HepG2 (cell line): Measurements from ENCODE around the gene NEU4. TPM values are rescaled to one million over a fixed set of nuclear protein-coding genes. Genes with fewer than 3 reads are reported as not detected.

Experiments
- AHR ChIP-seq: IDR thresholded peaks from 2 replicates; pipeline ENCODE4 v1.6.1; 2018; ENCODE audit warnings: missing genetic modification reagents, missing compliant biosample characterization
- CCDC6 ChIP-seq: sonication (generic); formaldehyde crosslinking; IDR thresholded peaks from 2 replicates; pipeline ENCODE4 v1.8.1; 2022; ENCODE audit warnings: mild to moderate bottlenecking, missing genetic modification reagents, moderate library complexity
- EED ChIP-seq: sonication (generic); formaldehyde crosslinking; IDR thresholded peaks from 2 replicates; pipeline ENCODE4 v1.5.0; 2020; ENCODE audit warnings: mild to moderate bottlenecking, missing genetic modification reagents
- GATAD2A ChIP-seq: IDR thresholded peaks from 2 replicates; pipeline ENCODE4 v1.6.1; 2016
- HDAC1 ChIP-seq: sonication (generic); formaldehyde crosslinking; IDR thresholded peaks from 2 replicates; pipeline ENCODE4 v1.5.1; 2020; ENCODE audit warnings: mild to moderate bottlenecking, missing genetic modification reagents
- HMGA1 ChIP-seq: sonication (generic); formaldehyde crosslinking; conservative IDR thresholded peaks from 2 replicates; pipeline ENCODE4 v1.4.0; 2020; ENCODE audit warnings: missing genetic modification reagents
- MED13 ChIP-seq: sonication (generic); formaldehyde crosslinking; IDR thresholded peaks from 2 replicates; pipeline ENCODE4 v1.5.0; 2020; ENCODE audit warnings: missing genetic modification reagents
- NR2C2 ChIP-seq: sonication (generic); formaldehyde crosslinking; IDR thresholded peaks from 2 replicates; pipeline ENCODE4 v1.4.0; 2020; ENCODE audit warnings: missing genetic modification reagents, mild to moderate bottlenecking, moderate library complexity, borderline replicate concordance
- NR2F6 ChIP-seq, 2 experiments: IDR thresholded peaks; 2 replicates each; pipeline ENCODE4 v1.6.1; 2016; ENCODE audit warnings: antibody characterized with exemption in 1 of 2, mild to moderate bottlenecking in 1 of 2
- RBM39 ChIP-seq: fragments of 200-400 bp; formaldehyde crosslinking; IDR thresholded peaks from one replicate; pipeline ENCODE4 v1.6.1; 2018; ENCODE audit warnings: antibody characterized with exemption, mild to moderate bottlenecking, low read depth, low read length; ENCODE audit not compliant: poor library complexity, severe bottlenecking
- RXRA ChIP-seq: sonication (generic); formaldehyde crosslinking; IDR thresholded peaks from 2 replicates; pipeline ENCODE4 v1.5.1; 2020; ENCODE audit warnings: missing genetic modification reagents
- SOX13 ChIP-seq, 3 experiments: fragments of 450-650 bp in 1 of 3; sonication (generic) in 1 of 3; formaldehyde crosslinking in 1 of 3; IDR thresholded peaks in 2 of 3; conservative IDR thresholded peaks in 1 of 3; 2 replicates each; pipeline versions ENCODE4 v1.5.0 to v1.6.1; 2016 to 2020; ENCODE audit warnings: antibody characterized with exemption in 1 of 3, mild to moderate bottlenecking in 1 of 3, missing compliant biosample characterization in 1 of 3, missing genetic modification reagents in 1 of 3, moderate library complexity in 1 of 3
- ZNF652 ChIP-seq: IDR thresholded peaks from 2 replicates; pipeline ENCODE4 v1.6.1; 2016; ENCODE audit warnings: low read depth, borderline replicate concordance
- ZNF816 ChIP-seq: sonication (generic); formaldehyde crosslinking; IDR thresholded peaks from 2 replicates; pipeline ENCODE4 v1.8.0; 2022; ENCODE audit warnings: missing genetic modification reagents, mild to moderate bottlenecking, borderline replicate concordance
- ZNF839 ChIP-seq: sonication (generic); formaldehyde crosslinking; IDR thresholded peaks from 2 replicates; pipeline ENCODE4 v1.4.0; 2020; ENCODE audit warnings: missing genetic modification reagents, mild to moderate bottlenecking, borderline replicate concordance
- polyA plus RNA-seq, 8 experiments: library from polyadenylated mRNA; depleted of rRNA in 3 of 8; stranded (reverse) in 7 of 8; unstranded in 1 of 8; fragments of >200 nt; fragmentation: Illumina TruSeq in 4 of 8; extraction: Trizol in 4 of 8; gene quantifications; 2 replicates each; pipeline versions ENCODE4 v1.2.1 to v1.2.3, GENCODE V29; 2011 to 2016; ENCODE audit warnings: low read depth in 4 of 8, missing spikeins in 1 of 8, mixed read lengths in 1 of 8; ENCODE audit not compliant: insufficient read depth in 1 of 8
- total RNA-seq, 5 experiments: library from RNA; depleted of rRNA; stranded (reverse); fragments of >200 nt; fragmentation: Illumina TruSeq; extraction: Trizol; gene quantifications; 2 replicates each; pipeline ENCODE4 v1.2.3, GENCODE V29; 2016; ENCODE audit warnings: low read depth in 1 of 5
- TF ChIP-seq, protein P1 (sequence below): sonication (generic); formaldehyde crosslinking; IDR thresholded peaks from 2 replicates; pipeline ENCODE4 v1.5.1; 2020; ENCODE audit warnings: mild to moderate bottlenecking, moderate library complexity, missing genetic modification reagents
- TF ChIP-seq, protein P2 (sequence below): sonication (generic); formaldehyde crosslinking; IDR thresholded peaks from 2 replicates; pipeline ENCODE4 v1.4.0; 2020; ENCODE audit warnings: missing genetic modification reagents, mild to moderate bottlenecking, borderline replicate concordance
- TF ChIP-seq, protein P3 (sequence below): sonication (generic); formaldehyde crosslinking; IDR thresholded peaks from 2 replicates; pipeline ENCODE4 v1.8.0; 2022; ENCODE audit warnings: missing genetic modification reagents, mild to moderate bottlenecking, moderate library complexity, borderline replicate concordance
- TF ChIP-seq, protein P4 (sequence below): IDR thresholded peaks from 2 replicates; pipeline ENCODE4 v1.6.1; 2016

The NEU4 gene
- total and polyA plus RNA-seq, 2 of the 13 experiments (the other 11 are each of a cell fraction or from before 2014, with no cell fraction given): 53.5 to 107 TPM

DNA sequence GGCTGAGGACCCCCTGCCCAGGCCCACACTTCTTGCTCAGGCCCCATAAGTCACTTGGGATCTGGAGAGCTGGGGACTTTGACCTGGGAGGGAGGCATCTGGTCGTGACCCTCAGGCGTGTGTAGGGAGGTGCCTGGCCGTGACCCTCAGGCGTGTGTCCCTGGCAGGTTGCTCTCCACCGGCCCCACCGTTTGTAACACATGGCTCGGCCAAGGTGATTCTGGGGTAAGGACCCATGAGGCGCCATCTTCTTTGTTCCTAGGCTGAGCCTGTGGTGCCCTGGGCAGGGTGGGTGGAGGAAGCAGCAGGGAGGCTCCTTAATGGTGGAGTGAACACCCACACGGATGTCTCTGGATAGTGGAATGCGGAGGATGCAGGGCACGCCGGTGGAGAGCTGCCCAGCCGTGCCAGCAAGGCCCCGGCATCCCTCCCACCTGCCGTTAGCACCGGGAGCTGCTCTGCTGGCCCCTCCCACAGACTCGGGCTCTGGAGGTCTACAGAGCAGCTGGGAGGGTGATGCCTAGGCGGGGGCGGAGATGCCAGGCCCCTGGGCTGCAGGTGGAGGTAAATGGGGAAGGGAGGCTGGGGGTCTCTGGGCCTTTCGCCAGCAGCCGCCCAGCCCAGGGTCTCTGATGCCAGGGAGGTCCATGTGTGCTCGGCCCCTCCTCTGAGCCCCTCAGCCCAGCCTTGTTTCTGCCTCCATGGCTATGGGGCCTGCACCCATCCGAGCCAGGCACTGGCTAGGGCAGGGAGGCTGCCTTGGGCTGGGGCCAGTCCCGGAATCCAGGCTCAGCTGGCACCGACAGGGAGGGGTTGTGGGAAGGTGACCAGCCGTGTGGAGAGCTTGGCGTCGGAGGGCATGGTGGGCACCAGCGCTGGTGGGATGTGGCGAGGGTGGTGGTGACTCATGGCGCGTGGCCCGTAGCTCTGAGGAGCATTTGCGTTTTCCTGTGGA, 33.5 kb upstream of the NEU4 start (continued):
- TF ChIP-seq, protein P1, sequence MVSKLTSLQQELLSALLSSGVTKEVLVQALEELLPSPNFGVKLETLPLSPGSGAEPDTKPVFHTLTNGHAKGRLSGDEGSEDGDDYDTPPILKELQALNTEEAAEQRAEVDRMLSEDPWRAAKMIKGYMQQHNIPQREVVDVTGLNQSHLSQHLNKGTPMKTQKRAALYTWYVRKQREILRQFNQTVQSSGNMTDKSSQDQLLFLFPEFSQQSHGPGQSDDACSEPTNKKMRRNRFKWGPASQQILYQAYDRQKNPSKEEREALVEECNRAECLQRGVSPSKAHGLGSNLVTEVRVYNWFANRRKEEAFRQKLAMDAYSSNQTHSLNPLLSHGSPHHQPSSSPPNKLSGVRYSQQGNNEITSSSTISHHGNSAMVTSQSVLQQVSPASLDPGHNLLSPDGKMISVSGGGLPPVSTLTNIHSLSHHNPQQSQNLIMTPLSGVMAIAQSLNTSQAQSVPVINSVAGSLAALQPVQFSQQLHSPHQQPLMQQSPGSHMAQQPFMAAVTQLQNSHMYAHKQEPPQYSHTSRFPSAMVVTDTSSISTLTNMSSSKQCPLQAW (CRISPR knock-in tag): 0 out of 2 replicates have a peak, but pooled peaks have one; percentile 45
- TF ChIP-seq SOX13 (IDR thresholded peaks at IDR 0.05): no peak
- peak in 1 of 2 experiments; percentile 39; a peak in 1 of 4 replicates for TF ChIP-seq SOX13 (CRISPR knock-in tag; conservative IDR thresholded peaks at IDR 0.05 in 1 of 2, IDR thresholded peaks at IDR 0.05 in 1 of 2)
- peak; percentile 81 for TF ChIP-seq NR2F6 (IDR thresholded peaks at IDR 0.05)
- no peak; the same call in 1 of the 2 replicates for TF ChIP-seq NR2F6 (CRISPR knock-in tag; IDR thresholded peaks at IDR 0.05)
- peak; percentile 72 for TF ChIP-seq EED (CRISPR knock-in tag)
- TF ChIP-seq, protein P2, sequence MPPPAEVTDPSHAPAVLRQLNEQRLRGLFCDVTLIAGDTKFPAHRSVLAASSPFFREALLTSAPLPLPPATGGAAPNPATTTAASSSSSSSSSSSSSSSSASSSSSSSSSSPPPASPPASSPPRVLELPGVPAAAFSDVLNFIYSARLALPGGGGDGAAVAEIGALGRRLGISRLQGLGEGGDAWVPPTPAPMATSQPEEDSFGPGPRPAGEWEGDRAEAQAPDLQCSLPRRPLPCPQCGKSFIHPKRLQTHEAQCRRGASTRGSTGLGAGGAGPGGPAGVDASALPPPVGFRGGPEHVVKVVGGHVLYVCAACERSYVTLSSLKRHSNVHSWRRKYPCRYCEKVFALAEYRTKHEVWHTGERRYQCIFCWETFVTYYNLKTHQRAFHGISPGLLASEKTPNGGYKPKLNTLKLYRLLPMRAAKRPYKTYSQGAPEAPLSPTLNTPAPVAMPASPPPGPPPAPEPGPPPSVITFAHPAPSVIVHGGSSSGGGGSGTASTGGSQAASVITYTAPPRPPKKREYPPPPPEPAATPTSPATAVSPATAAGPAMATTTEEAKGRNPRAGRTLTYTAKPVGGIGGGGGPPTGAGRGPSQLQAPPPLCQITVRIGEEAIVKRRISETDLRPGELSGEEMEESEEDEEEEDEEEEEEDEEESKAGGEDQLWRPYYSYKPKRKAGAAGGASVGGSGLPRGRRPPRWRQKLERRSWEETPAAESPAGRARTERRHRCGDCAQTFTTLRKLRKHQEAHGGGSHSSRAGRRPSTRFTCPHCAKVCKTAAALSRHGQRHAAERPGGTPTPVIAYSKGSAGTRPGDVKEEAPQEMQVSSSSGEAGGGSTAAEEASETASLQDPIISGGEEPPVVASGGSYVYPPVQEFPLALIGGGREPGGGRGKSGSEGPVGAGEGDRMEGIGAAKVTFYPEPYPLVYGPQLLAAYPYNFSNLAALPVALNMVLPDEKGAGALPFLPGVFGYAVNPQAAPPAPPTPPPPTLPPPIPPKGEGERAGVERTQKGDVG (CRISPR knock-in tag): peak; percentile 39
- TF ChIP-seq NR2C2 (CRISPR knock-in tag): peak; percentile 90
- no peak for TF ChIP-seq ZNF652
- TF ChIP-seq RBM39: peak; percentile 15
- TF ChIP-seq GATAD2A (CRISPR knock-in tag): peak; percentile 20; the same call in 1 of the 2 replicates
- TF ChIP-seq CCDC6: peak; percentile 92
- TF ChIP-seq AHR (CRISPR knock-in tag): 0 out of 2 replicates have a peak, but pooled peaks have one; percentile 35
- TF ChIP-seq, protein P3, sequence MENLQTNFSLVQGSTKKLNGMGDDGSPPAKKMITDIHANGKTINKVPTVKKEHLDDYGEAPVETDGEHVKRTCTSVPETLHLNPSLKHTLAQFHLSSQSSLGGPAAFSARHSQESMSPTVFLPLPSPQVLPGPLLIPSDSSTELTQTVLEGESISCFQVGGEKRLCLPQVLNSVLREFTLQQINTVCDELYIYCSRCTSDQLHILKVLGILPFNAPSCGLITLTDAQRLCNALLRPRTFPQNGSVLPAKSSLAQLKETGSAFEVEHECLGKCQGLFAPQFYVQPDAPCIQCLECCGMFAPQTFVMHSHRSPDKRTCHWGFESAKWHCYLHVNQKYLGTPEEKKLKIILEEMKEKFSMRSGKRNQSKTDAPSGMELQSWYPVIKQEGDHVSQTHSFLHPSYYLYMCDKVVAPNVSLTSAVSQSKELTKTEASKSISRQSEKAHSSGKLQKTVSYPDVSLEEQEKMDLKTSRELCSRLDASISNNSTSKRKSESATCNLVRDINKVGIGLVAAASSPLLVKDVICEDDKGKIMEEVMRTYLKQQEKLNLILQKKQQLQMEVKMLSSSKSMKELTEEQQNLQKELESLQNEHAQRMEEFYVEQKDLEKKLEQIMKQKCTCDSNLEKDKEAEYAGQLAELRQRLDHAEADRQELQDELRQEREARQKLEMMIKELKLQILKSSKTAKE: peak; percentile 58; the same call in 1 of the 2 replicates
- TF ChIP-seq ZNF839: 0 out of 2 replicates have a peak, but pooled peaks have one; percentile 22
- 0 out of 2 replicates have a peak, but pooled peaks have one; percentile 50 for TF ChIP-seq HDAC1
- TF ChIP-seq RXRA (CRISPR knock-in tag): 0 out of 2 replicates have a peak, but pooled peaks have one; percentile 26
- TF ChIP-seq, protein P4, sequence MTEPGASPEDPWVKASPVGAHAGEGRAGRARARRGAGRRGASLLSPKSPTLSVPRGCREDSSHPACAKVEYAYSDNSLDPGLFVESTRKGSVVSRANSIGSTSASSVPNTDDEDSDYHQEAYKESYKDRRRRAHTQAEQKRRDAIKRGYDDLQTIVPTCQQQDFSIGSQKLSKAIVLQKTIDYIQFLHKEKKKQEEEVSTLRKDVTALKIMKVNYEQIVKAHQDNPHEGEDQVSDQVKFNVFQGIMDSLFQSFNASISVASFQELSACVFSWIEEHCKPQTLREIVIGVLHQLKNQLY (CRISPR knock-in tag): peak; percentile 14; the same call in 1 of the 2 replicates
- no peak for TF ChIP-seq MED13 (CRISPR knock-in tag)
- no peak for TF ChIP-seq HMGA1 (CRISPR knock-in tag)
- TF ChIP-seq ZNF816 (CRISPR knock-in tag): no peak
